Mucosa of gallbladder (tissue), 1 donor: ENCODE results near the gene OR10K2. TPM values are rescaled to one million over a fixed set of nuclear protein-coding genes. Genes with fewer than 3 reads are reported as not detected.
"Not testable (repeated sequence)": the region's sequence is repeated elsewhere in the genome, so short reads cannot be mapped to it uniquely, and the experiment has no call there.

Experiments used
- DNase-seq: peaks from one replicate; pipeline ENCODE4 v3.0.0-alpha.2; 2020; ENCODE audit warnings: low spot score
- total RNA-seq: library from RNA; stranded (reverse); gene quantifications from one replicate; pipeline ENCODE4 v1.2.1, GENCODE V29; 2021
- donor health status: DM: no; HTN: no; CAD: no.

OR10K2 gene
- not detected for total RNA-seq

GRCh38 chr1:158426137-158426536, at the start of gene OR10K2:
OR10K2 (minus strand) TSS chr1:158426237; CDS start chr1:158420866, 5,371 bp downstream.
- DNase-seq: no peak

- DNase-seq: no peak
Observed at GRCh38 chr1:158471920-158472319, 45.9 kb upstream of the OR10K2 start, which contains the start of gene OR10R2. OR10R2 (plus strand) TSS chr1:158472220; CDS start chr1:158472326, 106 bp downstream.

- no peak for DNase-seq
Observed at GRCh38 chr1:158461534-158461933, 35.5 kb upstream of the OR10K2 start, which contains the start of gene OR10K1. OR10K1 (plus strand) TSS chr1:158461834; CDS start chr1:158465562, 3,728 bp downstream.

- no peak for DNase-seq
Observed at GRCh38 chr1:158458263-158458662, 32.2 kb upstream of the OR10K2 start.

- DNase-seq: no peak
Observed at GRCh38 chr1:158457246-158457645, 31.2 kb upstream of the OR10K2 start.

GRCh38 chr1:158454537-158454936, 28.5 kb upstream of the OR10K2 start:
- no peak for DNase-seq

GRCh38 chr1:158445376-158445775, 19.3 kb upstream of the OR10K2 start:
- no peak for DNase-seq

- DNase-seq: no peak
Observed at GRCh38 chr1:158434741-158435140, 8.7 kb upstream of the OR10K2 start.

- not testable (repeated sequence) for DNase-seq
Observed at GRCh38 chr1:158430163-158430562, 4.1 kb upstream of the OR10K2 start.

GRCh38 chr1:158425027-158425426, 1.0 kb downstream of the OR10K2 start:
- DNase-seq: no peak

- DNase-seq: no peak
Observed at GRCh38 chr1:158422212-158422611, 3.8 kb downstream of the OR10K2 start.

GRCh38 chr1:158417586-158417985, 8.5 kb downstream of the OR10K2 start:
- no peak for DNase-seq

GRCh38 chr1:158414651-158415345, 11.2 kb downstream of the OR10K2 start:
- no peak for DNase-seq

- no peak for DNase-seq
Observed at GRCh38 chr1:158407092-158407491, 18.9 kb downstream of the OR10K2 start.

GRCh38 chr1:158400871-158401270, 25.2 kb downstream of the OR10K2 start:
- no peak for DNase-seq

GRCh38 chr1:158398818-158399514, 27.1 kb downstream of the OR10K2 start, which contains the start of gene OR10T2:
OR10T2 (minus strand) TSS chr1:158399466; CDS start chr1:158399466, 0 bp downstream.
- no peak for DNase-seq

- DNase-seq: no peak
Observed at GRCh38 chr1:158396646-158397045, 29.4 kb downstream of the OR10K2 start.

- no peak for DNase-seq
Observed at GRCh38 chr1:158393476-158393875, 32.6 kb downstream of the OR10K2 start.

- no peak for DNase-seq
Observed at GRCh38 chr1:158391099-158391498, 34.9 kb downstream of the OR10K2 start.

GRCh38 chr1:158390331-158390730, 35.7 kb downstream of the OR10K2 start:
- DNase-seq: no peak

- DNase-seq: no peak
Observed at GRCh38 chr1:158374860-158375259, 51.2 kb downstream of the OR10K2 start.

- not testable (repeated sequence) for DNase-seq
Observed at GRCh38 chr1:158374101-158374500, 51.9 kb downstream of the OR10K2 start.
